PC-3 (cell line): ENCODE results near the gene ZRANB2.

Source experiments
- CTCF ChIP-seq: fragments of 300-600 bp; sonication (generic); conservative IDR thresholded peaks from 2 replicates; pipeline ENCODE4 v1.5.1; 2017; ENCODE audit warnings: antibody characterized with exemption, low read depth, mild to moderate bottlenecking, low read length
- EZH2 ChIP-seq: fragments of 300-600 bp; sonication (generic); IDR thresholded peaks from one replicate; pipeline ENCODE4 v1.6.1; 2017; ENCODE audit warnings: antibody characterized with exemption, mild to moderate bottlenecking, low read length; ENCODE audit not compliant: unreplicated experiment
- EZH2phosphoT487 ChIP-seq: fragments of 300-600 bp; sonication (generic); IDR thresholded peaks from 2 replicates; pipeline ENCODE4 v1.6.1; 2018; ENCODE audit warnings: mild to moderate bottlenecking, antibody characterized with exemption, low read length, borderline replicate concordance

DNA sequence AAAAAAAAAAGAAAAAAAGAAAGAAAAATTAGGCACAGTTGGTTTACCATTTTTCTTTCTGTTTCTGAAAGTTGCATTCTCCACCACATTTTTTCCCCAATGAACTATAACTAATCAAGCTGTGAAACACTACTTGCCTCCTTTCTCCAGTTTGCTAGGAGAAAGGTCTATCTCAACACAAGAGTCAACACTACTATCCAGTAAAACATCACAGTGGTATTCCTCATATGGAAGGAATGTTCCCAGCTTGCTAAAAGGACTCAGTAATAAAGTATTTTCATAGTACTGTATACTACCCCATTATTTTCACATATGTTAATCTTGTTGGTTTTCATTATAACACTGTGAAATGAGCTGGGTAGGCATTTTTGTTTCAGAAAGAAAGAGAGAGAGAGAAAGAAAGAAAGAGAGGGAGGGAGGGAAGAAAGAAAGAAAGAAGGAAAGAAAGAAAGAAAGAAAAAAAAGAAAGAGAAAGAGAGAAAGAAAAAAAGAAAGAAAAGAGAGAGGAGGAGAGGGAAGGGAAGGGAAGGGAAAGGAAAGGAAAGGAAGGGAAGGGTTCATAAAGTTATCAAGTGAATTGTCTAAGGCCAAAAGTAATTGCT lies 41.1 kb downstream of the ZRANB2 start:
- TF ChIP-seq CTCF (no peak), EZH2 (no peak), EZH2phosphoT487 (no peak)
